Measurements from ENCODE around the gene SLC8A1. TPM values are rescaled to one million over a fixed set of nuclear protein-coding genes. Genes with fewer than 3 reads are reported as not detected.
A peak's percentile ranks its signal among the peaks of the same experiment; 100 is the strongest.

Gene SLC8A1
- total RNA-seq, 4 donors from 2014 or later = 8.1 to 22.9 (median 9.3) TPM

DNA sequence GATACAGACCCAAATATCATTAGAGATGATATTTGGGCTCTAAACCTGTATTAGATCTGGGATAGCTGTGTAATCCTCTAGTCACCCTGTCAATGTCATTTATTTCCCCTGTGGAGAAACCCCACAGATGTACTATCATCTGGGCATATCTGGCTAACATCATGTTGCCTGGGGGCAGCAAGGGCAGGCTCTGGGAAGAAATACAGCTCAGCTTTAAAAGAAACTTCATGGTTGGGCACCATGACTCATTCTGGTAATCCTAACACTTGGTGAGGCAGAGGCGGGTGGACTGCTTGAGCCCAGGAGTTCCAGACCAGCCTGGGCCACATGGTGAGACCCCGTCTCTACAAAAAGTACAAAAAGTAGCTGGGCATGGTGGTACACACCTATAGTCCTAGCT, 282.5 kb downstream of the SLC8A1 start:
- DNase-seq (ENCODE audit: low spot score in 2 of 2) = no peak
- Histone ChIP-seq H3K4me3 (no peak overlapping the region), H3K9me3 (no peaks in the 10 kb centered on the region), H3K4me1 (peaks cover 0 to 14% (median 0%) of the 10 kb centered on the region in 4 donors), H3K36me3 (no peaks in the 10 kb centered on the region), H3K27ac (no peak overlapping the region), H3K27me3 (no peaks in the 10 kb centered on the region)
- TF ChIP-seq EP300 (IDR thresholded peaks at IDR 0.05) (no peak), POLR2A (IDR thresholded peaks at IDR 0.05) (no peak)
- TF ChIP-seq, protein P1, sequence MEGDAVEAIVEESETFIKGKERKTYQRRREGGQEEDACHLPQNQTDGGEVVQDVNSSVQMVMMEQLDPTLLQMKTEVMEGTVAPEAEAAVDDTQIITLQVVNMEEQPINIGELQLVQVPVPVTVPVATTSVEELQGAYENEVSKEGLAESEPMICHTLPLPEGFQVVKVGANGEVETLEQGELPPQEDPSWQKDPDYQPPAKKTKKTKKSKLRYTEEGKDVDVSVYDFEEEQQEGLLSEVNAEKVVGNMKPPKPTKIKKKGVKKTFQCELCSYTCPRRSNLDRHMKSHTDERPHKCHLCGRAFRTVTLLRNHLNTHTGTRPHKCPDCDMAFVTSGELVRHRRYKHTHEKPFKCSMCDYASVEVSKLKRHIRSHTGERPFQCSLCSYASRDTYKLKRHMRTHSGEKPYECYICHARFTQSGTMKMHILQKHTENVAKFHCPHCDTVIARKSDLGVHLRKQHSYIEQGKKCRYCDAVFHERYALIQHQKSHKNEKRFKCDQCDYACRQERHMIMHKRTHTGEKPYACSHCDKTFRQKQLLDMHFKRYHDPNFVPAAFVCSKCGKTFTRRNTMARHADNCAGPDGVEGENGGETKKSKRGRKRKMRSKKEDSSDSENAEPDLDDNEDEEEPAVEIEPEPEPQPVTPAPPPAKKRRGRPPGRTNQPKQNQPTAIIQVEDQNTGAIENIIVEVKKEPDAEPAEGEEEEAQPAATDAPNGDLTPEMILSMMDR (IDR thresholded peaks at IDR 0.05) = no peak
- WGBS, 2 donors = 94 to 96% methylated on average over 2 of the region's 2 CpGs

DNA sequence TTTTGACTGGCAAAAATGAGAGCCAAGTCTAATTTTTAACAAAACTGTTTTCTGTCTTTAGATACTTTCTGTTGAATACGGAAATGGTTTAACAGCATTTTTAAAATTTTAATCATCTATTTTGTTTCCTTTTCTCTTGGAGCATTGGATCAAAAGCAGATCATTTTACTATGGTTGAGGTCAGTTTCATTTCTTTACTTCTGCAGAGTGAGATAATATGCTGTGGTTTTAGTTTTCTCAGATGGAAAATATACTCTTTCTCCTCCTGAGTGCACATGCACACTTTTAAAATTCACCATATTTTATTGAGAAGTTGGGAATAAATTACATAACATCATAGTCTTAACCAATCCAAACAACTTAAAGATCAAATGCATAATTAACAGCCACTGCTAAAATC, 283.3 kb downstream of the SLC8A1 start:
- no peak overlapping the region for H3K4me3 ChIP-seq
- H3K27me3 ChIP-seq = no peaks in the 10 kb centered on the region
- DNase-seq (ENCODE audit: low spot score in 2 of 2) = no peak
- no peaks in the 10 kb centered on the region for H3K9me3 ChIP-seq
- 2 to 25% methylated on average over 1 of the region's 1 CpG for WGBS, 2 donors
- no peak overlapping the region for H3K27ac ChIP-seq
- H3K4me1 ChIP-seq = peaks cover 0 to 16% (median 0%) of the 10 kb centered on the region in 4 donors
- H3K36me3 ChIP-seq = no peaks in the 10 kb centered on the region
- TF ChIP-seq, protein P1 (IDR thresholded peaks at IDR 0.05) = no peak
- TF ChIP-seq EP300 (IDR thresholded peaks at IDR 0.05) (no peak), POLR2A (IDR thresholded peaks at IDR 0.05) (no peak)

DNA sequence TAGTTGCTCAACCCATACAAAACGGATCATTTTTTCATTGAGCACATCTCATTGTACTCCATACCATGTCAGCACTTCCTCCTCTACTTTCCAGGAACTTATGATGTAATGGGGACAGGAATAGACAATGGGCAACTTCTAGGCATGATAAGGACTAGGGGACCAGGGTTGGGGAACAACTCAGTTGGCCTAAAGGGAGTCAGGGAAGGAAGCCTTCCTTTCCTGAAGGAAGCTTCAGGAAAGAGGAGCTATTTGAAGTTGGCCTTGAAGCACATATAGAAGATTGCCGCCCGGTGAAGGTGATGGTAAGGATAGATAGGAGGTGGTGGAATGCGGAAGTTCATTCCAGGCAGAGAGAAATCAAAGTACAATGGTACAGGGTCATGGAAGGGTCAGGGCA, 283.9 kb downstream of the SLC8A1 start:
- no peak for DNase-seq (ENCODE audit: low spot score in 2 of 2)
- Histone ChIP-seq H3K36me3 (no peaks in the 10 kb centered on the region), H3K9me3 (no peaks in the 10 kb centered on the region), H3K4me3 (no peak overlapping the region), H3K4me1 (peaks cover 0 to 16% (median 0%) of the 10 kb centered on the region in 4 donors), H3K27me3 (no peaks in the 10 kb centered on the region), H3K27ac (no peak overlapping the region)
- 80 to 81% methylated on average over 4 of the region's 4 CpGs for WGBS, 2 donors
- TF ChIP-seq POLR2A (IDR thresholded peaks at IDR 0.05) (no peak), EP300 (IDR thresholded peaks at IDR 0.05) (no peak)
- TF ChIP-seq, protein P1 (IDR thresholded peaks at IDR 0.05) = no peak

DNA sequence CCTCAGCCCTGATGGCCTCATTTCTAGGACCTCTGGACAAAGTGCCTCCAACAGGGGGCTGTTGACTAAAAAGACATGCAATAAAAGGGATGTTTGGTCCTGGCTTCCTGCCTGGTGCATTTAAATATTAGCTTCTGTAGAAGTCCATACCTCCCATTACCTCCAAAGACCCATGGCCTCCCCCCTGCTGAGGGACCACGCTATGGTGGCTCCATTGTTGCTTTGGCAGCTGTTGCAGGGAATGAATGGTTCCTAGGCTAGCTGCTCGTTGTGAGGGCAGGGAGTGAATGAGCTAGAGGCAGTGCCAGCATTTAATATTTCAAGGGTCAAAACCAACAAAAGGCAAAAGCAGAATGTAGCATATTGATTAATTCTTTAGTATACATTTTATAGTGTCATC, 285.9 kb downstream of the SLC8A1 start:
- Histone ChIP-seq H3K4me1 (peaks cover 0 to 16% (median 0%) of the 10 kb centered on the region in 4 donors), H3K27me3 (no peaks in the 10 kb centered on the region), H3K27ac (no peak overlapping the region), H3K4me3 (no peak overlapping the region), H3K36me3 (no peaks in the 10 kb centered on the region), H3K9me3 (no peaks in the 10 kb centered on the region)
- DNase-seq (ENCODE audit: low spot score in 2 of 2) = no peak
- TF ChIP-seq EP300 (IDR thresholded peaks at IDR 0.05) = no peak
- 25 to 47% methylated on average over 2 of the region's 2 CpGs for whole genome bisulfite sequencing, 2 donors

DNA sequence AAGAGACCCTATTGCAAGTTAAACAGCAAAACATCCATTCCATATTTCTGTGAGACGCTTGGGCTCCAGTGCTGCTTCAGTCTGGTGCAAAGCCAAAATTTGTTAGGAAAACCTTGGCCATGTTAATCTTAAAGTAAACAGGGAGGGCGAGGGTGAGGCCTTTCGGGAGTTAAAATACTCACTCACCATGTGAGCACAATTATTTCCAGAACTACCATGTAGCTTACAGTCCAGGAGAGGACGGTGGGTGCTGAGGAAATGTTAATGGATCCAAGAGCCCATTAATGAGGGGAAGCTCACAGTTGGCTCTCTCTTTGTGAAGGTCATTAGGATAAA, 286.4 kb downstream of the SLC8A1 start:
- no peak overlapping the region for H3K27ac ChIP-seq
- H3K4me1 ChIP-seq = peaks cover 0 to 16% (median 0%) of the 10 kb centered on the region in 4 donors
- 56% methylated on average over 4 of the region's 4 CpGs for WGBS, 2 donors
- no peaks in the 10 kb centered on the region for H3K36me3 ChIP-seq
- no peaks in the 10 kb centered on the region for H3K27me3 ChIP-seq
- H3K4me3 ChIP-seq = peak overlapping the region in 1 of 4 donors; percentile 7
- H3K9me3 ChIP-seq = no peaks in the 10 kb centered on the region
- peak in 1 of 2 donors; percentile 33 for DNase-seq (ENCODE audit: low spot score in 2 of 2)
- no peak for TF ChIP-seq POLR2A (IDR thresholded peaks at IDR 0.05)
- TF ChIP-seq EP300 (IDR thresholded peaks at IDR 0.05) = no peak
- TF ChIP-seq, protein P1 (IDR thresholded peaks at IDR 0.05) = no peak

All from tibial nerve (tissue), 4 donors.